H1 (cell line): ENCODE measurements around the gene DUSP9. TPM values are rescaled to one million over a fixed set of nuclear protein-coding genes. Genes with fewer than 3 reads are reported as not detected.

Experiments used
- CBX5 ChIP-seq: fragments of 300-800, 300-1000 bp; sonication (generic); IDR thresholded peaks from 2 replicates; pipeline ENCODE4 v1.7.1; 2016; ENCODE audit warnings: antibody characterized with exemption, low read length, low read depth
- CHD7 ChIP-seq: fragments of 300-600 bp; sonication (generic); IDR thresholded peaks from 2 replicates; pipeline ENCODE4 v1.7.1; 2012; ENCODE audit warnings: low read length, moderate library complexity, mild to moderate bottlenecking, inconsistent platforms; ENCODE audit not compliant: insufficient replicate concordance
- EGR1 ChIP-seq: IDR thresholded peaks from 2 replicates; pipeline ENCODE4 v1.6.1; 2011; ENCODE audit warnings: low read depth, low read length, borderline replicate concordance
- EZH2 ChIP-seq: fragments of 200-600 bp; sonication (generic); IDR thresholded peaks from 2 replicates; pipeline ENCODE4 v1.7.1; 2012; ENCODE audit warnings: low read depth, mild to moderate bottlenecking, moderate library complexity, low read length, inconsistent platforms; ENCODE audit not compliant: severe bottlenecking
- KDM4A ChIP-seq: IDR thresholded peaks from one replicate; pipeline ENCODE4 v1.7.1; 2012; ENCODE audit warnings: low read depth, mild to moderate bottlenecking, moderate library complexity, low read length, inconsistent platforms; ENCODE audit not compliant: severe bottlenecking
- NRF1 ChIP-seq: IDR thresholded peaks from 2 replicates; pipeline ENCODE4 v1.6.1; 2011; ENCODE audit warnings: mild to moderate bottlenecking, low read depth, low read length, improper control_type of control experiment
- POLR2AphosphoS5 ChIP-seq: IDR thresholded peaks from 2 replicates; pipeline ENCODE4 v1.6.1; 2011; ENCODE audit warnings: low read depth, low read length
- SP4 ChIP-seq: IDR thresholded peaks from 2 replicates; pipeline ENCODE4 v1.6.1; 2012; ENCODE audit warnings: low read length, inconsistent platforms
- TEAD4 ChIP-seq: IDR thresholded peaks from 2 replicates; pipeline ENCODE4 v1.6.1; 2012; ENCODE audit warnings: low read depth, low read length, inconsistent platforms, mixed read lengths
- polyA plus RNA-seq, 7 experiments: library from polyadenylated mRNA; depleted of rRNA in 3 of 7; stranded (reverse) in 5 of 7; unstranded in 2 of 7; fragments of >200 nt in 5 of 7; fragments of 200-250 nt in 2 of 7; gene quantifications; 1 replicate in 5 of 7; 2 replicates in 1 of 7; 4 replicates in 1 of 7; pipeline versions ENCODE4 v1.2.1 to v1.2.3, GENCODE V29; 2011 to 2013; ENCODE audit warnings: missing spikeins in 2 of 7, mixed read lengths in 2 of 7
- total RNA-seq: library from RNA; stranded (reverse); fragmentation: NEBNext Ultra II Directional; extraction: Animal tissue kit (Norgen Biotek cat#: 25700); gene quantifications from 2 replicates; pipeline ENCODE4 v1.2.1, GENCODE V29; 2021

The DUSP9 gene
- total and polyA plus RNA-seq, 2 of the 8 experiments (the other 6 are each of a cell fraction or from before 2014, with no cell fraction given) = 0.80 to 1.1 TPM

- TF ChIP-seq SP4 = no peak
- TF ChIP-seq NRF1 = peak; percentile 75
- peak; percentile 41 for TF ChIP-seq KDM4A
- no peak for TF ChIP-seq POLR2AphosphoS5
- TF ChIP-seq TEAD4 = peak; percentile 44; the same call in 1 of the 2 replicates
- TF ChIP-seq EZH2 = no peak
- TF ChIP-seq EGR1 = no peak
- TF ChIP-seq CHD7 = no peak
- no peak for TF ChIP-seq CBX5
Observed at GRCh38 chrX:153599192-153600031, 47.6 kb upstream of the DUSP9 start (continued).
